Neural crest cell (in vitro differentiated cells): ENCODE measurements around the gene LUC7L2. TPM values are rescaled to one million over a fixed set of nuclear protein-coding genes. Genes with fewer than 3 reads are reported as not detected.

Source experiments
- DNase-seq: peaks from one replicate; pipeline ENCODE4 v3.0.0; 2021; ENCODE audit warnings: low read depth, mixed read lengths, low spot score
- H3K27ac Mint-ChIP-seq: one replicate; pipeline ENCODE4 v1.8.0; 2021; ENCODE audit warnings: mild to moderate bottlenecking, mixed read lengths; ENCODE audit not compliant: unreplicated experiment
- H3K27me3 Mint-ChIP-seq: 2 replicates; pipeline ENCODE4 v1.8.0; 2021; ENCODE audit warnings: low read depth, mild to moderate bottlenecking, mixed read lengths
- H3K36me3 Mint-ChIP-seq: 2 replicates; pipeline ENCODE4 v1.8.0; 2021; ENCODE audit warnings: low read depth, mild to moderate bottlenecking, mixed read lengths
- H3K4me1 Mint-ChIP-seq: 2 replicates; pipeline ENCODE4 v1.8.0; 2021; ENCODE audit warnings: mixed read lengths
- H3K4me3 Mint-ChIP-seq: one replicate; pipeline ENCODE4 v1.8.0; 2021; ENCODE audit warnings: mild to moderate bottlenecking, mixed read lengths
- H3K9me3 Mint-ChIP-seq: 2 replicates; pipeline ENCODE4 v1.8.0; 2021; ENCODE audit warnings: mixed read lengths
- CTCF ChIP-seq: fragments of 200-600 bp; sonication (generic); conservative IDR thresholded peaks from 2 replicates; pipeline ENCODE4 v1.5.0; 2021; ENCODE audit warnings: antibody characterized with exemption, mild to moderate bottlenecking
- total RNA-seq: library from RNA; stranded (reverse); gene quantifications from 2 replicates; pipeline ENCODE4 v1.2.1, GENCODE V29; 2021

LUC7L2 gene
- total RNA-seq, 1 donor from 2014 or later = 102 TPM

GRCh38 chr7:139362981-139363380 lies 3.3 kb downstream of the LUC7L2 start:
- Mint-ChIP-seq H3K36me3 (peaks cover 5% of the 10 kb centered on the region), H3K27ac (peak overlapping the region; percentile 57), H3K4me3 (peak overlapping the region; percentile 86), H3K9me3 (no peaks in the 10 kb centered on the region), H3K27me3 (no peaks in the 10 kb centered on the region), H3K4me1 (peaks cover 47% of the 10 kb centered on the region)
- DNase-seq = no peak
- no peak for TF ChIP-seq CTCF

- TF ChIP-seq CTCF = no peak
- H3K27ac Mint-ChIP-seq = no peak overlapping the region
Observed at GRCh38 chr7:139365336-139365735, 5.6 kb downstream of the LUC7L2 start.

GRCh38 chr7:139366400-139366799 lies 6.7 kb downstream of the LUC7L2 start:
- Mint-ChIP-seq H3K9me3 (no peaks in the 10 kb centered on the region), H3K27me3 (no peaks in the 10 kb centered on the region), H3K36me3 (no peaks in the 10 kb centered on the region), H3K4me1 (peaks cover 46% of the 10 kb centered on the region), H3K27ac (no peak overlapping the region), H3K4me3 (no peak overlapping the region)
- TF ChIP-seq CTCF = no peak
- no peak for DNase-seq

More at GRCh38 chr7:139365336-139365735, 5.6 kb downstream of the LUC7L2 start:
- H3K9me3 Mint-ChIP-seq = no peaks in the 10 kb centered on the region
- H3K4me3 Mint-ChIP-seq = no peak overlapping the region
- DNase-seq = no peak
- no peaks in the 10 kb centered on the region for H3K27me3 Mint-ChIP-seq
- no peaks in the 10 kb centered on the region for H3K36me3 Mint-ChIP-seq
- H3K4me1 Mint-ChIP-seq = peaks cover 48% of the 10 kb centered on the region

- TF ChIP-seq CTCF = no peak
- DNase-seq = no peak
- Mint-ChIP-seq H3K4me3 (no peak overlapping the region), H3K27me3 (no peaks in the 10 kb centered on the region), H3K9me3 (no peaks in the 10 kb centered on the region), H3K36me3 (no peaks in the 10 kb centered on the region), H3K4me1 (peaks cover 34% of the 10 kb centered on the region), H3K27ac (no peak overlapping the region)
Observed at GRCh38 chr7:139367438-139368155, 7.9 kb downstream of the LUC7L2 start.

GRCh38 chr7:139370301-139370942 lies 10.7 kb downstream of the LUC7L2 start:
- H3K27me3 Mint-ChIP-seq = no peaks in the 10 kb centered on the region
- DNase-seq = no peak
- H3K27ac Mint-ChIP-seq = no peak overlapping the region
- H3K4me1 Mint-ChIP-seq = peaks cover 29% of the 10 kb centered on the region
- no peaks in the 10 kb centered on the region for H3K9me3 Mint-ChIP-seq
- no peaks in the 10 kb centered on the region for H3K36me3 Mint-ChIP-seq
- H3K4me3 Mint-ChIP-seq = no peak overlapping the region
- TF ChIP-seq CTCF = no peak
